Activated CD4-positive, alpha-beta memory T cell treated with anti-CD3 and anti-CD28 coated beads, Interleukin-2, amount 10 ng/mL, durations not matched to agents 7 days and 5 days (primary cell): ENCODE data around the gene METAP2. TPM values are rescaled to one million over a fixed set of nuclear protein-coding genes. Genes with fewer than 3 reads are reported as not detected.

Source experiments
- CTCF ChIA-PET: fragments of 350-600 bp; sonication (Branson Sonifier 250); formaldehyde crosslinking; loops from one replicate; lab custom pipeline; 2021; ENCODE audit warnings: antibody characterized with exemption, inconsistent platforms; lab: Charles Lee
- POLR2A ChIA-PET: fragments of 350-600 bp; sonication (Branson Sonifier 250); formaldehyde crosslinking; loops from one replicate; lab custom pipeline; 2021; ENCODE audit warnings: antibody characterized with exemption; lab: Charles Lee
- DNase-seq: peaks from one replicate; pipeline ENCODE4 v3.0.0-alpha.2; 2020
- H3K27ac Mint-ChIP-seq: one replicate; pipeline ENCODE4 v1.8.0; 2021; ENCODE audit warnings: mild to moderate bottlenecking, mixed read lengths
- H3K27me3 Mint-ChIP-seq: one replicate; pipeline ENCODE4 v1.8.0; 2021; ENCODE audit warnings: mixed read lengths
- H3K36me3 Mint-ChIP-seq: one replicate; pipeline ENCODE4 v1.8.0; 2021; ENCODE audit warnings: low read depth, mixed read lengths
- H3K4me1 Mint-ChIP-seq: one replicate; pipeline ENCODE4 v1.8.0; 2021; ENCODE audit warnings: mixed read lengths
- H3K4me3 Mint-ChIP-seq: one replicate; pipeline ENCODE4 v1.8.0; 2021; ENCODE audit warnings: mild to moderate bottlenecking, mixed read lengths
- H3K9me3 Mint-ChIP-seq: one replicate; pipeline ENCODE4 v1.8.0; 2021; ENCODE audit warnings: mixed read lengths
- total RNA-seq, 2 experiments: library from RNA; stranded (reverse); gene quantifications; one replicate each; pipeline ENCODE4 v1.2.3, GENCODE V29; 2021

Gene METAP2
- total RNA-seq, 2 experiments from 2014 or later, result 66.1 to 71.5 TPM

- H3K4me1 Mint-ChIP-seq, result peaks cover 19% of the 10 kb centered on the region
- H3K36me3 Mint-ChIP-seq, result peaks cover 7% of the 10 kb centered on the region
- CTCF ChIA-PET, result interaction anchor here (1.1 to 1.9 kb wide), 3 partner anchors 9 to 15 kb away, joined by 4 to 8 read pairs (median 7); no protein-coding TSS in a partner anchor
- peak overlapping the region; percentile 70 for H3K4me3 Mint-ChIP-seq
- DNase-seq, result no peak
- no peak overlapping the region for H3K27ac Mint-ChIP-seq
- POLR2A ChIA-PET, result interaction anchor here (1.4 kb wide), 1 partner anchor 74 kb away, joined by 6 read pairs; the partner anchor contains the start of gene METAP2
- H3K9me3 Mint-ChIP-seq, result no peaks in the 10 kb centered on the region
- H3K27me3 Mint-ChIP-seq, result peaks cover 45% of the 10 kb centered on the region
These were observed 73.6 kb downstream of the METAP2 start for GRCh38 chr12:95547522-95548055.

- peak; percentile 17 for DNase-seq
- peaks cover 7% of the 10 kb centered on the region for H3K36me3 Mint-ChIP-seq
- peaks cover 19% of the 10 kb centered on the region for H3K4me1 Mint-ChIP-seq
- ChIA-PET CTCF (interaction anchor here (1.1 to 1.9 kb wide), 3 partner anchors 9 to 16 kb away, joined by 4 to 8 read pairs (median 7); no protein-coding TSS in a partner anchor), POLR2A (interaction anchor here (1.4 kb wide), 1 partner anchor 75 kb away, joined by 6 read pairs; the partner anchor contains the start of gene METAP2)
- peak overlapping the region; percentile 70 for H3K4me3 Mint-ChIP-seq
- peaks cover 46% of the 10 kb centered on the region for H3K27me3 Mint-ChIP-seq
- no peak overlapping the region for H3K27ac Mint-ChIP-seq
- H3K9me3 Mint-ChIP-seq, result no peaks in the 10 kb centered on the region
These were observed 74.1 kb downstream of the METAP2 start for GRCh38 chr12:95548056-95548538.

DNA sequence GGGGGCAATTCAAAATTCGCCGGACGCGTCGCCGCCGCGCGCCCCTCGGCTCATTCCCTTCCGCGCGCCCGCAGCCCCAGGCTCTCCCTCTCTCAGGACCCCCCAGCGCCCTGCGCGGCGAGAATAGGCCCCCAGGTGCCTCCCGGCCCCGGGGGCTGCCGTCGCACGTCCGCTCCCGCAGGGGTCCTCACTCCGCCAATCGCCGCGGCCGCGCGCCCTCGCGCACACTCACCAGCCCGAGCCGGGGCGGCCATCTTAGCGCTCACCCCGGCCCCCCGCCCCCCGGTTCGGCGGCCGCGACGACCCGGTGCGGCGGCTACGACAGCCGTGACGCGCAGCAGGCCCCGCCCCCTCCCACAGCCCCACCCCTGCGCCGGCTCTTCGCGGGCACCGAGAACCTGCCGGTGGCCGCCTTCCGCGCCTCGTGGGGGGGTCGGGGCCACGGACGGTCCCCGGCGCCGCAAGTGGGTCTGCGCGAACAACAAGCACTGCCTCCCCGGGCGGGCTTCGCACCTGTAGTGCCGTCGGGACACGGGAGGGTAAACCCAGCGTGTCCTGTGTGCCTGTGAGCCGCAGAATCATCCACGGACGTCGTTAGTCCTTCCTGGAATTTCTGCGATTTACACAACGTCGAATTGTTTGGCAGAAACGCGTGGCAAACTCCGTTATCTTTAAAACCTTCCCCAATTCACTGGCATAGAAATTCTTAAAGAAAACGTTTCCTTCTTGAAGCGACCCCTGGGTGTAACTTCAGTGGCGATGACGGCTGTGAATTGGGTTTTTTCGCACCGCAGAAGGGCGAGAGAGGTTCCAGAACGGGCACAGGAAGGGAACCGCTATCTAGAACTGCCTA, 74.8 kb downstream of the METAP2 start:
- Mint-ChIP-seq H3K9me3 (no peaks in the 10 kb centered on the region), H3K36me3 (peaks cover 7% of the 10 kb centered on the region), H3K4me3 (peak overlapping the region; percentile 70), H3K27ac (no peak overlapping the region), H3K27me3 (peaks cover 46% of the 10 kb centered on the region), H3K4me1 (peaks cover 19% of the 10 kb centered on the region)
- ChIA-PET CTCF (interaction anchor here (1.0 to 1.9 kb wide), 3 partner anchors 10 to 14 kb away, joined by 3 to 8 read pairs (median 7); no protein-coding TSS in a partner anchor), POLR2A (no interaction called here)
- DNase-seq, result peak; percentile 55

DNA sequence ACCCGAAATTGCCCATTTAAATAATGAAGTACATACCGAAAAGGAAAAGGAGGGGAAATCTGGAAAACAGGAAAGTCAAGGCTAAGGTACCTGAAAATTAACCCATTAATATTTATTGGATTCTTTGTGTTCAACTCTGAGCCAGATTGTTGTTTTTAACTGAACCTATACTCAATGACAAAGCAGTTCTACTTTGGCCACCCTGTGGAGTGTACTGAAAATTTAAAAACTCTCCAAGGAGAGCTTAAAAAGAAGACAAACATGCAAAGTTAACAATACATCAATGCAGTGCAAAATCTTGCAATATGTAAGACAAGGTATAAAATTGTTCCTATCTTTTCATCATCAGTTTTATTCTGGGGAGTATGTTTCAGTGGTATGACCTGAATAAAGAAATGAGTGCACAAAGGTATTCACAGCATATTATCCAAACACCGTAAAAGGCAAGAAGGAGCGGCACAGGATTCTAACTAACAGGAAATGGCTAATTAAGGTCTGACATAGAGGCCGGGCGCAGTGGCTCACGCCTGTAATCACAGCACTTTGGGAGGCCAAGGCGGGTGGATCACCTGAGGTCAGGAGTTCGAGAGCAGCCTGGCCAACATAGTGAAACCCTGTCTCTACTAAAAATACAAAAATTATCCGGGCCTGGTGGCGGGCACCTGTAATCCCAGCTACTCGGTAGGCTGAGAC, 75.6 kb downstream of the METAP2 start:
- H3K4me3 Mint-ChIP-seq, result peak overlapping the region; percentile 70
- peaks cover 23% of the 10 kb centered on the region for H3K4me1 Mint-ChIP-seq

DNA sequence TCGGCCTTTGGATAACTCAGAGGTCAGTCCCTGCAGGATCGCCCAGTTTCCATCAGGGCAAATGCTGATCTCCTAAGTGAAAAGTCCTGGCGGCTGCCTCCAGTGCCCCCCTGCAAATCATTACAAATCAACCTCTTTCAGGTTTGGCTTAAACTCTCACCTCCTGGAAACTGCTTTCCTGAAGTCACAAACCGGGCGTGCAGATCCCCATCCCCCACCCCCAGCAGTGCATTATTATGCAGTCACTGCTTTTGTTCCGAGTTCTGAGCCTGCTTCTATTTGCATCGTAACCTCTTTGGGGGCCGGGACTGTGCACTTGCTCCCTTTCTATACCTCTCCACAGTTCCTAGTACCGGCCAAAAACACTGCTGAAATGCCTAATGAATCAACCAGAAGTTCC, 77.4 kb downstream of the METAP2 start, which contains the start of gene USP44:
Gene USP44, minus strand, starts transcription at position 172 of the 400 bp plus-strand sequence. CDS start 17,220 bp downstream, outside the sequence.
- Mint-ChIP-seq H3K36me3 (peaks cover 7% of the 10 kb centered on the region), H3K4me3 (no peak within 1 kb of the TSS), H3K27me3 (peaks cover 43% of the 10 kb centered on the region), H3K9me3 (no peaks in the 10 kb centered on the region), H3K4me1 (peaks cover 28% of the 10 kb centered on the region), H3K27ac (no peak within 1 kb of the TSS)
- ChIA-PET CTCF (no interaction called here), POLR2A (no interaction called here)
- no peak for DNase-seq

More for the DNA sequence above, 75.6 kb downstream of the METAP2 start:
- no peak for DNase-seq
- Mint-ChIP-seq H3K9me3 (no peaks in the 10 kb centered on the region), H3K36me3 (peaks cover 7% of the 10 kb centered on the region), H3K27ac (no peak overlapping the region), H3K27me3 (peaks cover 49% of the 10 kb centered on the region)
- CTCF ChIA-PET, result interaction anchor here (1.0 kb wide), 1 partner anchor 15 kb away, joined by 3 read pairs; no protein-coding TSS in a partner anchor
- POLR2A ChIA-PET, result no interaction called here

DNA sequence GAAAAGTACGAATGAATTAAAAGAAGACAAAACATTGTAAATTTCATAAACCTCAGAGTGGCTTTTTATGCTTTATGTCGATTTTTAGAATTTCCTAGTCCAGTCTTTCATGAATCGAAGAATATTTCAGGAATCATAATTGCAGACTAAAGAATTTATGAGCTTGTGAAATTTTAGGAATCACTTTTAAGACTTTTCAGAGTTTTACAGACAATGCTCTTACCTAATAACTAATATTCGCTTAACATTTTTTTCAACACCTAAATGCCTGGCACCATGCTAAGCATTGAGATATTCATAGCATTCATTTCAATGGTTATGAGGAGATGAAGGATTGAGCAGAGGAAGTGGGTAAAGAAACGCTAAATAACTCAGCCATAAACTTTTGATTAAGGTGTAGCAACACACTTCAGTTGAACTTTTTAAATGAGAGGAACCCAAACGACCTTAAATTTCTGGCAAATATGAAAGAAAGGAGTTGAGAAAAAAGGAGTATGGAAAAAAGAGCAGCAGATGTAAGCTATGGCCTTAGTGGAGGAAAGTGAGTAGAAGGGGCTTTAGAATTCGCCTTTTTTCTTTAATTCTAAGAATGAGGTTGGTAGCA, 78.1 kb downstream of the METAP2 start:
- Mint-ChIP-seq H3K36me3 (peaks cover 7% of the 10 kb centered on the region), H3K4me3 (no peak overlapping the region), H3K9me3 (no peaks in the 10 kb centered on the region), H3K27ac (no peak overlapping the region), H3K27me3 (peaks cover 39% of the 10 kb centered on the region), H3K4me1 (peaks cover 28% of the 10 kb centered on the region)
- no peak for DNase-seq
- POLR2A ChIA-PET, result no interaction called here
- CTCF ChIA-PET, result interaction anchor here (0.7 to 1.1 kb wide), 2 partner anchors 8 to 18 kb away, joined by 3 read pairs; no protein-coding TSS in a partner anchor

DNA sequence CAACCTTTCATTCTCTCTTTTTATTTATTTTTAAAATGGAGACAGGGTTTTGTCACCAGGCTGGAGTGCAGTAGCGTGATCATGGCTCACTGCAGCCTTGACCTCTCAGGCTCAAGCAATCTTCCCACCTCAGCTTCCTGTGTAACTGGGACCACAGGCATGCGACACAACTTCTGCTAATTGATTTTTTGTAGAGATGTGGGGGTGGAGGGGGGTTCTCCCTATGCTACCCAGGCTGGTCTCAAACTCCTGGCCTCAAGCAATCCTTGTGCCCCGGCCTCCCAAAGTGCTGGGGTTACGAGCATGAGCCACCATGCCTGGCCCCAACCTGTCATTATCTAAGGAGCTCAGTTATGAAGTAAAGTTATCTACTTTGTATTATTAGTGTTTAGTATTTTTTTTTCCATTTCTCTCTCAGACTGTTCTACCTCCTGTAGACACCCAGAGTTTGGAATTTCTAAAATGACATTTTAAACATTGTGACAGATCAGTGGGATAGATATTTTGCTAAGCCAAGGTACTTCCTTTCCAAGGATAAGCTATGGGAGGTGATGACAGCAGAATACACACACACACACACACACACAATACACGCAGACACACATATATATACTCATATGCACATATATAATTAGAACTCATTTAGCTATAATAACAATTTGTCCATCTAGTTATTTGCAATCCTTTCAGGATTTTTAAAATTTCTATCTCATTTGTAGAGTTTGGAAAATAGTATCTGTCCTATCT, 79.4 kb downstream of the METAP2 start:
- H3K9me3 Mint-ChIP-seq, result no peaks in the 10 kb centered on the region
- H3K27ac Mint-ChIP-seq, result no peak overlapping the region
- no peak overlapping the region for H3K4me3 Mint-ChIP-seq
- H3K36me3 Mint-ChIP-seq, result peaks cover 7% of the 10 kb centered on the region
- ChIA-PET POLR2A (no interaction called here), CTCF (interaction anchor here (0.8 kb wide), 1 partner anchor 19 kb away, joined by 3 read pairs; no protein-coding TSS in a partner anchor)
- DNase-seq, result no peak
- H3K27me3 Mint-ChIP-seq, result peaks cover 29% of the 10 kb centered on the region
- peaks cover 19% of the 10 kb centered on the region for H3K4me1 Mint-ChIP-seq

DNA sequence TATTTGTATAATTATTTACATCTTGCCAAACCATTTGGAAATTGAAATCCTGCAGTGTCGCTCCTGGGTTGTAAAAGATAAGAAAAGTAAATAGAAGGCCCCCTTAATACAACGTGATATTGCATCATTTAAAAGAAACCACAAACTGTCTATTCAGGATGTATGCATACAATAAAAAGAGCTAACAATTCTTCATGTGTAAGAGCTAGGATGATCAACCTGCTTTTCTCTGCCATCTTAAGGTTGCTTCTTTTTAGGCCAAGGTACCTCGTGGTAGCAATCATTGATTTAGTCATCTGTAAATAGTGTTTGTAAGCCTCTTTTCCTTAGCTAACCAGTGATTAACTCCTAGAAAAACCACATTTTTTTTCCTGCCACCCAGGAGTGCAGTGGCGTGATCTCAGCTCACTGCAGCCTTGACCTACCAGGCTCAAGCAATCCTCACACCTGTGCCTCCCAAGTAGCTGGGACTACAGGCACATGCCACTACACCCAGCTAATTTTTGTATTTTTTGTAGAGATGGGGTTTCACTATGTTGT, 80.7 kb downstream of the METAP2 start:
- ChIA-PET POLR2A (no interaction called here), CTCF (interaction anchor here (0.8 kb wide), 1 partner anchor 20 kb away, joined by 3 read pairs; no protein-coding TSS in a partner anchor)
- no peak overlapping the region for H3K27ac Mint-ChIP-seq
- no peak overlapping the region for H3K4me3 Mint-ChIP-seq
- DNase-seq, result no peak
- peaks cover 24% of the 10 kb centered on the region for H3K27me3 Mint-ChIP-seq
- H3K9me3 Mint-ChIP-seq, result no peaks in the 10 kb centered on the region
- peaks cover 13% of the 10 kb centered on the region for H3K4me1 Mint-ChIP-seq
- H3K36me3 Mint-ChIP-seq, result peaks cover under 1% of the 10 kb centered on the region

DNA sequence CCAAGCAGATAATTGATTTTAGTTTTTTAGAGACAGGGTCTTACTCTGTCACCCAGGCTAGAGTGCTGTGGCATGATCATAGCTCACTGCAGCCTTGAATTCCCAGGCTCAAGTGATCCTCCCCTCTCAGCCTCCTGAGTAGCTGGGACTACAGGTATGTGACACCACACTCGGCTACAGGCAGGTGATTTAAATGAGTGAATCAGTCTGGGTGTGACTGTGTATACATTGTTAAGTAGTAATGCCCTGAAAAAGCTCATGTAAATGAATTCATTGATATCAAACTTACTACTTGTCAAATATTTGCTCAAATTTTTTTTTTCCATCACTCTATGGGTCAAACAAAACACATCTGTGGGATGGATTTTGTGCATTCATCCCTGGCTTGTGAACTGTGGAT, 83.7 kb downstream of the METAP2 start:
- Mint-ChIP-seq H3K36me3 (no peaks in the 10 kb centered on the region), H3K4me1 (peaks cover 9% of the 10 kb centered on the region), H3K4me3 (no peak overlapping the region), H3K9me3 (no peaks in the 10 kb centered on the region), H3K27ac (no peak overlapping the region), H3K27me3 (peaks cover 11% of the 10 kb centered on the region)
- no peak for DNase-seq
- ChIA-PET POLR2A (no interaction called here), CTCF (interaction anchor here (1.2 kb wide), 1 partner anchor 23 kb away, joined by 5 read pairs; no protein-coding TSS in a partner anchor)
